Stimulated activated CD4-positive, alpha-beta T cell treated with anti-CD3 and anti-CD28 coated beads, Interleukin-2, amount 100 ng/mL, for 4 hours (primary cell): Measurements from ENCODE around the gene CCNI.
"Not testable (repeated sequence)": the region's sequence is repeated elsewhere in the genome, so short reads cannot be mapped to it uniquely, and the experiment has no call there.

Experiments
- DNase-seq: peaks from one replicate; pipeline ENCODE4 v3.0.0-alpha.2; 2020; ENCODE audit warnings: low read depth

CCNI gene

DNA sequence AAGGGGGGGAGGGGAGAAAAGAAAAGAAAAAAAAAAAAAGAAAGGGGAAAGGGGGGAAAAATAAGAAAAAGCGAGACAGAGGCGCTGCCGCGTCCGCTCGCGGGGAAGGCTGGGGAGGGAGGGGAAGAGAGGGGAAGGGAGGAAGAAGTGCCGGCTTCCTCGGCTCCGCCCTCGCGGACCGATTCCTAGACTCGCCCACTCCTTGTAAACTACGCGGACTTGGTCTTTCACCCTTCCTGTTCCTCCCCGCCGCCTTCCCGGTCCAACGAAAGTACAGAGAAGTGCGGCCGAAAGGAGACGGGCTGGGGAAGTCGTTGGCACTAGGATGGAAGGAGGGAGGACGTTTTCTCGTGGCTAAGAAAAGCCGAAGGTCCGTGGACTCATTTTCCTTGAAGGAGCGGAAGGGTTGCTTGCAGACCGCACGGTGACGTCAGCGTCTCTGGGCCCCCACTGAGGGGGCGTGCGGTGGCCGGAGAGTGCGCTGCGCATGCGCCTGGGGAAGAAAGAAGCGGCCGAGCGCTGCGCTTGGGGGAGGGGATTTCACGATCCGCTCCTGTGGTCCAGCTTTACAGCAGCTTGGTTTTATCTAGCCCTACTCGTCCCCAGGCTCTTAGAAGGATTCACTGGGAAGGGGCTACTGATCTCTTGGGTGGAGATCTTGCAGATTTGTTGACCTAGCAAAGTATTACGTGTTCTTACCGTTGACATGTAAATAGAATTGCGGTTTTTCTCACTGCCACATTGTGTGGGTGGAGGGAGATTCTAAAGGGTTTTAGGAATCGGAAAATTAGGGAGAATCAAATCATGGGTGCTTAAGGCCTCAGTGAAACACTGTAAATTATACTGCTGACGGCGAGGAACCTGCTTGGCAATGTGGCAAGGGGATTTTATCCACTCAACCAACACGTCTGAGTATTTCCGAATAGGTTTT lies at the start of gene CCNI:
TSS of gene CCNI (minus strand) at position 121 of the 931 bp plus-strand sequence. CDS start 9,627 bp downstream, outside the sequence.
- peak; percentile 82 for DNase-seq

DNA sequence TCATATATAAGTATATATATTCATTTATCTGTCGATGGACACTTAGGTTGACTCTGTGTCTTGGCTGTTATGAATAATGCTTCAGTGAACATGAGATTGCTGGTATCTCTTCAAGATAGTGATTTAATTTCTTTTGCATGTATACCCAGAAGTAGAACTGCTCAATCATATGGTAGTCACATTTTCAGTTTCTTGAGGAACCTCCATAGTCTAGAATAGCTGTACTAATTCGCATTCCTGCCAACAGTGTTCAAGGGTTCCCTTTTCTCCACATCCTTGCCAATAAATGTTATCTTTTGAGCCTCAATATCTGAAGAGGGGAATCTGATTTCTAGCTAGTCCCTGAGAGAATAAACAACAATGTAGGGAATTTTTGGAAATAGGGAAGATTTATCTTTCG lies 48.8 kb upstream of the CCNI start:
- no peak for DNase-seq

DNA sequence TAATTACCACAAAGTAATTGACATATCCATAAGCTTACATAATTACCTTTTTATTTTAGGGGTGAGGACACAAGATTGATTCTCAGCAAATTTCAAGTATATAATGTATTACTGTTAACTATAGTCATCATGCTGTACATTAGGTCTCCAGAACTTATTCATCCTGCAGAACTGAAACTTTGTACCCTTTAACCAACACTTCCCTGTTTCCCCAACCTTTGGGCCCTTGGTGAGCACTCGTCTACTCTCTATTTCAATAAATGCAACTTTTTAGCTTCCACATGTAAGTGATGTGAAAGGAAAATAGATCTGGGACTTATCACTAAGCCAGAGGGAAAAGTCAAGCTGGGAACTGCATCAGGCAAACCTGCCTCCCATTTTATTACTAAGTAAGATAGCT lies 47.6 kb upstream of the CCNI start:
- no peak for DNase-seq

GRCh38 chr4:77122656-77123055 lies 46.9 kb upstream of the CCNI start:
- no peak for DNase-seq

GRCh38 chr4:77121736-77122240 lies 46.0 kb upstream of the CCNI start:
- no peak for DNase-seq

DNA sequence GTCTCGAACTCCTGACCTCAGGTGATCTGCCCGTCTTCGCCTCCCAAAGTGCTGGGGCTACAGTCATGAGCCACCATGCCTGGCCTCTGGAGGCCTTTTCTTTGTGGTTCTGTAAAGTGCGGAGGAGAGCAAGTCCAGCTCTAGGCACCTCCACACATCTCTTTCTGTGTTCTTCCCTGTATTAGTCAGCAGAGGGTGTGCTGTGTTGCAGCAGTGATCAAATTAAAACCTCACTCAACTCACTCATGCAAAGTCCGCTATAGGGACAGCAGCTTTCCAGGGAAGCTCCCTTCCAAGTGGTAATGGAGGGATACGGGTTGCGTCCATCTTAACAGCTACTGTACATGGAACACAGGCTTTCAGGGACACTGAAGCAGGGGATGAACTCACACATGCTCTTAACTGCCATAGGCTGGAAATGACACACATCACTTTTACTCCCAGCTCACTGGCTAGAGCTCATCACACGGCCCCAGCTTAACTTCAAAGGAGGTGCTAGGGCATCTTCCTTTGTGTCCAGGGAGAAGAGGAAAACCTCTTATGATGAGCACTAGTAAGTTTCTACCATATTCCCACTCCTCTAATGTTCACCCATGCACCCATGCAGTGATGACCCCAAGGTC lies 45.2 kb upstream of the CCNI start:
- DNase-seq: no peak

GRCh38 chr4:77117721-77118120 lies 41.9 kb upstream of the CCNI start:
- no peak for DNase-seq

GRCh38 chr4:77113069-77113468 lies 37.3 kb upstream of the CCNI start:
- no peak for DNase-seq

GRCh38 chr4:77110730-77111129 lies 34.9 kb upstream of the CCNI start:
- DNase-seq: no peak

GRCh38 chr4:77104791-77105540 lies 29.2 kb upstream of the CCNI start:
- no peak for DNase-seq

DNA sequence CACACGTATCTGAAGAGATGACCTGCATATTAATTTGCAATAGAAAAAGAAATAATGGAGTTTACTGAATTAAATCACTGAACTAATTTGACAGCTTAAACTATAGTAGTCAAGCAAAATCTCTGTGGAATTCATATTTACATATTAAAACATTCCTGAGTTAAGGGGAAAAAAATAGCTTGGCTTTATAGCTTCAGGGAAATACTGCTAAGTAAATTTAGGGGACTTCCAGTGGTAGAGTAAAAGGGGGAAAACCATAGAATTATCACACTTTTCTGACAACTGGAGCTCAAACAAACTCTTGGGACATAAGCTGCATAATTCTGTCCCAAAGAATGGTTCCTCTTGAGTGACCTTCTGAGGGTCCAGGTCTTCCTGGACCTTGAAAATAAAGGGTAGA lies 28.6 kb upstream of the CCNI start:
- no peak for DNase-seq

DNA sequence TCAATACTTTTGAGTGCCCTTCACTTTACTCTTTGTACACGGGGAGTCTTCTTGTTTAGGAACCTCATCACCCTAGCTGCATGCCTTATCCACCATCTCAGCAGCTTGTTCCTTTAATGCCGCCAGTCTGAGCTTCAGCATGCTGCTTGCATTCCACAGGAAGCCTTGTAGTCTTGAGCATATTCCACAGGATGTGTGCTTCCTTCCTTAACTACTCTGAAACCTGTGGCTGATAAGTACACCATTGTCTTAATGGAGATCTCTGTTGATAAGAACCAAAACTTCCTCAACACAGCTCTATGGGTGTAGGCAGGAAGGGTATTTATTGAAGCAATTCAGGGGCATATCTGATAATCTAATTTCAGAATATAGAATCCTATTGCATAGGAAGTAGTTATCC lies 24.4 kb upstream of the CCNI start:
- DNase-seq: no peak

GRCh38 chr4:77097611-77098010 lies 21.8 kb upstream of the CCNI start:
- no peak for DNase-seq

DNA sequence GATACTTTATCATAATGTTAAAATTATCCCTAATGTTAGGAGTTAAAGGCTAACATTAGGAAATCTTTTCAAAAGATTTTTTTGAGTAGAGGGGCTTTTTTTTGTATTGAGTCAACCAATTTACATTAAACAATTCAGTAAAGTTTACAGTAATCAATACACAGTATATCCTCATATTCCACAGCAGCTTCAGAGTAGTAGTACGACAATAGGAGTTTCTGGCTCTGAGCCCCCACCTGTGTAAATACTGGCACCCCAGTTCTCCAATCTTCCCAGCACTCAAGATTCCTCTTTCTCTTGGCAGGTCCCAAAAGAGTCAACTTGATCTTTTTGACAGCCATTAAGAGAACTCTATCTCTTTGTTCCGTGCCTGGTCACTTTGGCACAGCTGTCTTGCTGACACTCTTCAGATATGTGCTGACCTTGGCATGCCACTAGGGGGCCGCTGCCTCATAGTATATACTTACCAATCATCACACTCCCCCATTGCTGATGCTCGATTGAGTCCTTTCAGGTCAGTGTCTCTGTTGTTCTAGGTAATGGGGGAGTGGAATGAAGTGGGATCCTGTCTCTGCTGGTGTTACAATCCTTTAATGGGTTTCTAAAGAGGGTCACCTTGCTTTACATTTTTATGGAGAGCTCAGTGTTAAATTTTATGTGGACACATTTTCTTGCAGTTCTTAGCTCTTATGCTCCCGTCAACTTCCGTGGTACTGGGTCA lies 19.5 kb upstream of the CCNI start:
- DNase-seq: peak; percentile 57

- no peak for DNase-seq
Measured at GRCh38 chr4:77094496-77094895, 18.7 kb upstream of the CCNI start.

GRCh38 chr4:77093401-77093800 lies 17.6 kb upstream of the CCNI start:
- no peak for DNase-seq

DNA sequence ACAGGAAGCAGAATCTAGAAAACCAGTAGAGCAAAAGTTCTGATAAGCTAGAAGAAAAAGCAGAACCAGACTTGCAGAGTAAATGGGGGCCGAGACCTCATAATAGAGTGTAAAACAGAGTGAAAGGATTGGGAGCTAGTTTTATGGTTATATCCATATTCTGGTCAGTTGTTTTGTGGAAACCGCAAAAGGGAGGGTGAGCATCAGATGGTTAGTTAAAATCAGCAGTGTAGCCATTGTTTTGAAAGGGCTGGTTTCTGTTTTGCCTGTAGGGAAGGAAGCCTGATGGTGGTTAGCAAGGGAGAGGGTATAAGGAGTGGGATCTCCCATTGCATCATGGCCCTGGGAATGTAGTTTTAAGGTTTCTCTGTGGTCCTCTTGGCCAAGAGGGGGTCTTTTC lies 17.2 kb upstream of the CCNI start:
- DNase-seq: no peak

- no peak for DNase-seq
Measured at GRCh38 chr4:77089866-77090265, 14.1 kb upstream of the CCNI start.

DNA sequence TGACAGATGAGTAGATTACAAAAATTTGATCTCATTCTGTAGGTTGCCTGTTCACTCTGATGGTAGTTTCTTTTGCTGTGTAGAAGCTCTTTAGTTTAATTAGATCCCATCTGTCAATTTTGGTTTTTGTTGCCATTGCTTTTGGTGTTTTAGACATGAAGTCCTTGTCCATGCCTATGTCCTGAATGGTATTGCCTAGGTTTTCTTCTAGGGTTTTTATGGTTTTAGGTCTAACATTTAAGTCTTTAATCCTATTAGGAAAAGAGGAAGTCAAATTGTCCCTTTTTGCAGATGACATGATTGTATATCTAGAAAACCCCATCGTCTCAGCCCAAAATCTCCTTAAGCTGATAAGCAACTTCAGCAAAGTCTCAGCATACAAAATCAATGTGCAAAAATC lies 11.2 kb upstream of the CCNI start:
- DNase-seq: not testable (repeated sequence)

GRCh38 chr4:77084019-77084639 lies 8.3 kb upstream of the CCNI start:
- no peak for DNase-seq

DNA sequence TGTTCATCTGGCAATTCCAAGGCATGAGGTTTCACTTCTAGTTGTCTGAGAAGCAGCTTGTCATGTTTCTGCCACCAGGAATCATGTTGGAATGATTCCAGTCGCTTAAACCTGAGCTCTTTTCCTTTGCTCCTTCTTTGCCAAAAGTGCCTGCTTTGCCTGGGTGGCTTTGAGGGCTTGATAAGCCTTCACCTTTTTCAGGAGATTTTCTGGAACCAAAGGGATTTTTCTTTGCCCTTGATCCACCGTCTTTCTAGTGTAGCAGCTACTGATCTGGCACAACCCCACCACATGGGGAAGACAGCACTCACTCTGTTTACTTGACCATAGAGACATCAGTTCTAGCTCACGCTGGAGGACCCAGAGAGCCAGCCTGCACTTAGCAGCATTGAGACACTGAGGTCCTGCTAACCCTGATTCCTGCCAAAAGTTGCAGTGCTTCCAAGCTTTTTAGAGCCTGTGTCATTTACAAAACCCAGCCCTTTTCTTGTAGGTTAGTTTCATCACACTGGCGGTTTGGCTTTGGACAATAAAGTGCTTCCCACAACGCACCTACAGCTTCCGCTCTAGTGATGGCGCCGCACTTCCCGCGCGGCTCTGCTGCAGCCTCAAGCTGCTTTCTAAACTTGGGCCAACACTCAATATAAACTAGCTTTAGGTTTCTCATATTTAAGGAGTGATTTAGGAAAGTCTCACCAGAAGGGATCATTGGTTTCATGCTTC lies 7.3 kb upstream of the CCNI start:
- no peak for DNase-seq
